HCT116 (cell line): ENCODE data around the gene ARFRP1. TPM values are rescaled to one million over a fixed set of nuclear protein-coding genes. Genes with fewer than 3 reads are reported as not detected.

Experiments used
- ATAC-seq: fragments of 200-7000 bp; cut with Tn5 transposase; 2 replicates; pipeline ENCODE4 v1.9.1; 2020; ENCODE audit warnings: mild to moderate bottlenecking, moderate library complexity
- BruUV-seq: library from RNA; stranded (reverse); fragments of 400-500 nt; replicated peaks from 2 replicates; lab custom pipeline; 2021; lab: Mats Ljungman, UMichigan
- CTCF ChIA-PET: fragments of 300-600 bp; sonication (Branson Sonifier 250); formaldehyde crosslinking; loops from one replicate; lab custom pipeline; 2021; ENCODE audit warnings: antibody characterized with exemption; lab: Charles Lee
- POLR2A ChIA-PET: fragments of 300-600, 350-600 bp; sonication (Branson Sonifier 250); formaldehyde crosslinking; loops from one replicate; lab custom pipeline; 2021; ENCODE audit warnings: antibody characterized with exemption; lab: Charles Lee
- RAD21 ChIA-PET, 2 experiments: fragments of 300-600 bp; sonication (Branson Sonifier 250); formaldehyde crosslinking; loops; one replicate each; lab custom pipeline; 2023; ENCODE audit warnings: low total read pairs in 2 of 2; ENCODE audit not compliant: uncharacterized antibody in 2 of 2, unreplicated experiment in 2 of 2, low non-redundant PET in 1 of 2; lab: Charles Lee
- DNase-seq: peaks from one replicate; pipeline ENCODE4 v3.0.0-alpha.2; 2010; ENCODE audit warnings: low read depth, low spot score
- H2AFZ ChIP-seq: fragments of 200-600 bp; shearing (Covaris generic), sonication (generic); 2 replicates; pipeline ENCODE4 v1.6.1; 2017; ENCODE audit warnings: low read depth, mixed run types, mixed read lengths, antibody characterized with exemption, low read length; ENCODE audit not compliant: poor library complexity, severe bottlenecking
- H3K27ac ChIP-seq: 2 replicates; pipeline ENCODE4 v1.5.1; 2012; ENCODE audit warnings: low read depth, low read length
- H3K27me3 ChIP-seq: fragments of 200-600 bp; sonication (generic); 2 replicates; pipeline ENCODE4 v1.6.1; 2016; ENCODE audit warnings: mixed run types, low read length, mixed read lengths; ENCODE audit not compliant: insufficient read depth
- H3K36me3 ChIP-seq, 2 experiments: fragments of 200-500 bp in 1 of 2; fragments of 200-600 bp in 1 of 2; sonication (Bioruptor generic) in 1 of 2; sonication (generic) in 1 of 2; 2 replicates each; pipeline versions ENCODE4 v1.5.1 to v1.6.1; 2014 to 2016; ENCODE audit warnings: low read length in 2 of 2, inconsistent platforms in 1 of 2, mixed read lengths in 1 of 2, mixed run types in 1 of 2; ENCODE audit not compliant: insufficient read depth in 2 of 2, control insufficient read depth in 1 of 2
- H3K4me1 ChIP-seq, 2 experiments: fragments of 200-600 bp in 1 of 2; sonication (generic) in 1 of 2; 2 replicates each; pipeline versions ENCODE4 v1.5.1 to v1.6.1; 2012 to 2017; ENCODE audit warnings: low read length in 2 of 2, inconsistent platforms in 1 of 2, mild to moderate bottlenecking in 1 of 2, mixed read lengths in 1 of 2, mixed run types in 1 of 2, moderate library complexity in 1 of 2; ENCODE audit not compliant: insufficient read depth in 2 of 2, control insufficient read depth in 1 of 2
- H3K4me2 ChIP-seq: fragments of 200-600 bp; sonication (generic); 2 replicates; pipeline ENCODE4 v1.6.1; 2017; ENCODE audit warnings: mixed run types, low read length, mixed read lengths
- H3K4me3 ChIP-seq, 2 experiments: fragments of 200-600 bp in 1 of 2; sonication (generic) in 1 of 2; replicated peaks in 1 of 2; 2 replicates each; pipeline ENCODE4 v1.5.1; 2011 to 2016; ENCODE audit warnings: low read length in 2 of 2, control low read depth in 1 of 2, low read depth in 1 of 2, mild to moderate bottlenecking in 1 of 2, mixed read lengths in 1 of 2, mixed run types in 1 of 2
- H3K79me2 ChIP-seq: fragments of 200-600 bp; sonication (generic); 2 replicates; pipeline ENCODE4 v1.6.1; 2017; ENCODE audit warnings: mild to moderate bottlenecking, mixed run types, low read length, moderate library complexity, mixed read lengths; ENCODE audit not compliant: insufficient read depth
- H3K9ac ChIP-seq: fragments of 200-600 bp; sonication (generic); 2 replicates; pipeline ENCODE4 v1.6.1; 2016; ENCODE audit warnings: low read length, mixed read lengths
- H3K9me2 ChIP-seq: fragments of 200-600 bp; sonication (generic), shearing (Covaris generic); 2 replicates; pipeline ENCODE4 v1.6.1; 2017; ENCODE audit warnings: mixed run types, mild to moderate bottlenecking, moderate library complexity; ENCODE audit not compliant: insufficient read depth
- H3K9me3 ChIP-seq, 2 experiments: fragments of 200-500 bp in 1 of 2; fragments of 200-600 bp in 1 of 2; sonication (Bioruptor generic) in 1 of 2; sonication (generic) in 1 of 2; 2 replicates each; pipeline ENCODE4 v1.6.1; 2014 to 2017; ENCODE audit warnings: low read length in 2 of 2, mixed read lengths in 2 of 2, inconsistent platforms in 1 of 2, low read depth in 1 of 2, mild to moderate bottlenecking in 1 of 2, mixed run types in 1 of 2, moderate library complexity in 1 of 2; ENCODE audit not compliant: control insufficient read depth in 1 of 2, insufficient read depth in 1 of 2
- H4K20me1 ChIP-seq: fragments of 200-600 bp; sonication (generic), shearing (Covaris generic); 2 replicates; pipeline ENCODE4 v1.6.1; 2017; ENCODE audit warnings: mixed run types, mild to moderate bottlenecking, moderate library complexity; ENCODE audit not compliant: insufficient read depth
- CEBPB ChIP-seq: IDR thresholded peaks from 2 replicates; pipeline ENCODE4 v1.6.1; 2012; ENCODE audit warnings: low read depth
- EGR1 ChIP-seq: IDR thresholded peaks from 2 replicates; pipeline ENCODE4 v1.6.1; 2012; ENCODE audit warnings: low read depth
- ELF1 ChIP-seq: IDR thresholded peaks from 2 replicates; pipeline ENCODE4 v1.6.1; 2012; ENCODE audit warnings: low read depth, borderline replicate concordance
- EZH2 ChIP-seq: fragments of 200-600 bp; sonication (generic); IDR thresholded peaks from 2 replicates; pipeline ENCODE4 v1.6.1; 2017; ENCODE audit warnings: antibody characterized with exemption, mixed run types
- FOSL1 ChIP-seq: IDR thresholded peaks from 2 replicates; pipeline ENCODE4 v1.6.1; 2012; ENCODE audit warnings: low read depth
- POLR2AphosphoS5 ChIP-seq: IDR thresholded peaks from 2 replicates; pipeline ENCODE4 v1.6.1; 2011; ENCODE audit warnings: mild to moderate bottlenecking, low read depth, low read length, moderate library complexity
- RAD21 ChIP-seq: IDR thresholded peaks from 2 replicates; pipeline ENCODE4 v1.6.1; 2012; ENCODE audit warnings: low read depth, mild to moderate bottlenecking
- SIN3A ChIP-seq: IDR thresholded peaks from 2 replicates; pipeline ENCODE4 v1.6.1; 2012; ENCODE audit warnings: low read depth
- SP1 ChIP-seq: IDR thresholded peaks from 2 replicates; pipeline ENCODE4 v1.6.1; 2012; ENCODE audit warnings: low read depth
- TCF7L2 ChIP-seq: IDR thresholded peaks from 2 replicates; pipeline ENCODE4 v1.7.0; 2011; ENCODE audit warnings: borderline replicate concordance, inconsistent platforms; ENCODE audit not compliant: insufficient read depth, insufficient read length; ENCODE audit errors: extremely low read depth
- intact Hi-C: fragments of 100-400 bp; cut with micrococcal nuclease; formaldehyde crosslinking; loops from 2 replicates; pipeline ENCODE4 v1.10.0; 2022
- total RNA-seq: library from RNA; stranded (reverse); gene quantifications from one replicate; pipeline ENCODE4 v1.2.1, GENCODE V29; 2021; ENCODE audit not compliant: unreplicated experiment
- TF ChIP-seq, protein P1 (sequence below), 3 experiments: fragments of 200-600 bp in 1 of 3; sonication (generic) in 1 of 3; IDR thresholded peaks in 2 of 3; conservative IDR thresholded peaks in 1 of 3; 2 replicates each; pipeline ENCODE4 v1.5.1; 2012 to 2017; ENCODE audit warnings: low read depth in 2 of 3, low read length in 2 of 3, antibody characterized with exemption in 1 of 3, borderline replicate concordance in 1 of 3, control low read depth in 1 of 3, mild to moderate bottlenecking in 1 of 3, mixed read lengths in 1 of 3, mixed run types in 1 of 3, moderate library complexity in 1 of 3; ENCODE audit not compliant: insufficient read depth in 1 of 3
- TF ChIP-seq, protein P2 (sequence below): IDR thresholded peaks from 2 replicates; pipeline ENCODE4 v1.6.1; 2012
- TF ChIP-seq, protein P3 (sequence below): IDR thresholded peaks from 2 replicates; pipeline ENCODE4 v1.6.1; 2012; ENCODE audit warnings: low read depth

Gene ARFRP1
- total RNA-seq, 1 experiment from 2014 or later: 53.7 TPM

DNA sequence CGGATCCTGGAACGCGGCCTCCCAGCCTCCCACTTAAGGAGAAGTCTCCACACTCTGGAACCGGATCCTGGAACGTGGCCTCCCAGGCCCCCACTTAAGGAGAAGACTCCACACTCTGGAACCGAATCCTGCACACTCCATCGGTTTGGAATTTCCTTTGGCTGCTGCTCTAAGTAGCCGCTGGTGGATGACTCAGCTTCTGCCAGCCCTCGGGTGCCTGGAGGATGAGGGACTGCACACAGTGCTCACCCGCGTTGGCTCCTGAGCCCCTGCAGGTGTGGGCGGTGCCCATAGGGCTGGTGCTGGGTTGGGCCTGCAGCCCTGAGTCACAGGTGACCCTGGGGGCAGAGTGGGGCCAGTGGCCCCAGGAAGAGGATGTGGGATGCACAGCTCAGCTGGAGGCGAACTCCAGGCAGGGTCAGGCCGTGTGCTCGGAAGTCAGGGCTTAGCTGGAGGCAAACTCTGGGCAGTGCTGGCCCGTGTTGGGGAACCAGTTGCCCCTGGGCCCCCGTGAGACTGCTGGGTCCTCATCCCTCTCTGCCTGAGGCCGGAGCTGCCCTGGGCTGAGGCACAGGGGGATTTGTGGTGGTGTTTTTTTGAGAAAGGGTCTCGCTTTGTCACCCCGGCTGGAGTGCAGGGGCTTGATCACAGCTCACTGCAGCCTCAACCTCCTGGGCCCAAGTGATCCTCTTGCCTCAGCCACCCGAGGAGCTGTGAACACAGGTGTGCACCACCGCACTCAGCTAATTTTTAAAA is 25.2 kb downstream of the ARFRP1 start (continued):
- TF ChIP-seq TCF7L2: peak; percentile 89
- no peak for TF ChIP-seq SP1
- no peak for TF ChIP-seq EZH2
- no peak for TF ChIP-seq SIN3A
- no peak for TF ChIP-seq CEBPB
- TF ChIP-seq EGR1: no peak

DNA sequence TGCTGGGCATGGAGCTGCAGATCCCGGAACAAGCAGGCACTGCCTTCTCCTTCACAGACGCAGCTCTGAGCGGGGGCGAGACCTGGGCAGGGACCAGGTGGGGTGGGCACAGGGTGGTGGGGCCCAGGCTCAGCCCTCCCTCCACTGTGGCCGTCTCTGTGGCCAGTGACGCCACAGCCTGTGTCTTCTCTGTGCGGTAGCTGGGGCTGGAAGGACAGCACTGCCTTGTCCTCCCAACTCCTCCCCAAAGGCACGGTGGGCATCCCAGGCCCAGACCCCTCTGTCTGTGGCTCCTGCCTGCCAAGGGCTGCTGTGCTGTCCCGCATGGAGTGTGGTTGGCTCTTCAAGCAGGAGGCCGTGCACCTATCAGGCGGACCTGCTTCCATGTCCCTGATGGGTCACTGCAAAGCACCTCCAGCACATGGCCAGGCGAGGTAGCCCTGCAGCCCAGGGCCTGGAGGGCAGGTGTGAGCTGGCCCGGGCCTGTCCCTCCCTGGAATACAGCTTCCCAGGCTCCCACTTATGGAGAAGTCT is 26.1 kb downstream of the ARFRP1 start:
- ChIA-PET RAD21 (interaction anchor here (0.9 to 1.8 kb wide), 3 partner anchors 17 to 40 kb away, joined by 3 to 14 read pairs (median 5); no protein-coding TSS in a partner anchor), POLR2A (interaction anchor here (0.6 to 2.4 kb wide), 11 partner anchors 10 to 108 kb away, joined by 3 to 28 read pairs (median 7); partner anchors contain the start of genes ARFRP1, HELZ2, RTEL1 and STMN3), CTCF (no interaction called here)
- intact Hi-C loops: loop anchor here (1.0 to 5.0 kb wide), 5 partner anchors 15 to 144 kb away; partner anchors contain the start of genes GMEB2, PTK6, RTEL1 and STMN3
- ATAC-seq (peak; percentile 11), DNase-seq (no peak)
- no TSS peak for BruUV-seq
- Histone ChIP-seq H3K9ac (peak overlapping the region; percentile 69), H3K9me3 (no peaks in the 10 kb centered on the region), H2AFZ (no peak overlapping the region), H3K36me3 (peaks cover 2 to 10% of the 10 kb centered on the region in 2 experiments; a peak in 2 of 4 replicates), H3K79me2 (peaks cover 30% of the 10 kb centered on the region), H3K4me1 (peaks cover 50 to 62% of the 10 kb centered on the region in 2 experiments), H4K20me1 (no peaks in the 10 kb centered on the region), H3K27ac (peak overlapping the region; percentile 100), H3K27me3 (no peaks in the 10 kb centered on the region), H3K4me3 (peak overlapping the region; percentile 24 to 51), H3K9me2 (no peaks in the 10 kb centered on the region), H3K4me2 (peak overlapping the region; percentile 83)
- TF ChIP-seq, protein P1, sequence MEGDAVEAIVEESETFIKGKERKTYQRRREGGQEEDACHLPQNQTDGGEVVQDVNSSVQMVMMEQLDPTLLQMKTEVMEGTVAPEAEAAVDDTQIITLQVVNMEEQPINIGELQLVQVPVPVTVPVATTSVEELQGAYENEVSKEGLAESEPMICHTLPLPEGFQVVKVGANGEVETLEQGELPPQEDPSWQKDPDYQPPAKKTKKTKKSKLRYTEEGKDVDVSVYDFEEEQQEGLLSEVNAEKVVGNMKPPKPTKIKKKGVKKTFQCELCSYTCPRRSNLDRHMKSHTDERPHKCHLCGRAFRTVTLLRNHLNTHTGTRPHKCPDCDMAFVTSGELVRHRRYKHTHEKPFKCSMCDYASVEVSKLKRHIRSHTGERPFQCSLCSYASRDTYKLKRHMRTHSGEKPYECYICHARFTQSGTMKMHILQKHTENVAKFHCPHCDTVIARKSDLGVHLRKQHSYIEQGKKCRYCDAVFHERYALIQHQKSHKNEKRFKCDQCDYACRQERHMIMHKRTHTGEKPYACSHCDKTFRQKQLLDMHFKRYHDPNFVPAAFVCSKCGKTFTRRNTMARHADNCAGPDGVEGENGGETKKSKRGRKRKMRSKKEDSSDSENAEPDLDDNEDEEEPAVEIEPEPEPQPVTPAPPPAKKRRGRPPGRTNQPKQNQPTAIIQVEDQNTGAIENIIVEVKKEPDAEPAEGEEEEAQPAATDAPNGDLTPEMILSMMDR (IDR thresholded peaks at IDR 0.05 in 2 of 3, conservative IDR thresholded peaks at IDR 0.05 in 1 of 3; ENCODE audit: borderline replicate concordance in 1 of 3, insufficient read depth in 1 of 3, low read depth in 2 of 3, low read length in 2 of 3): no peak
- no peak for TF ChIP-seq SIN3A
- TF ChIP-seq FOSL1: no peak
- TF ChIP-seq, protein P2, sequence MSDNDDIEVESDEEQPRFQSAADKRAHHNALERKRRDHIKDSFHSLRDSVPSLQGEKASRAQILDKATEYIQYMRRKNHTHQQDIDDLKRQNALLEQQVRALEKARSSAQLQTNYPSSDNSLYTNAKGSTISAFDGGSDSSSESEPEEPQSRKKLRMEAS: no peak
- TF ChIP-seq EZH2: no peak
- TF ChIP-seq POLR2AphosphoS5: no peak; the same call in 1 of the 2 replicates
- TF ChIP-seq ELF1: no peak
- TF ChIP-seq, protein P3, sequence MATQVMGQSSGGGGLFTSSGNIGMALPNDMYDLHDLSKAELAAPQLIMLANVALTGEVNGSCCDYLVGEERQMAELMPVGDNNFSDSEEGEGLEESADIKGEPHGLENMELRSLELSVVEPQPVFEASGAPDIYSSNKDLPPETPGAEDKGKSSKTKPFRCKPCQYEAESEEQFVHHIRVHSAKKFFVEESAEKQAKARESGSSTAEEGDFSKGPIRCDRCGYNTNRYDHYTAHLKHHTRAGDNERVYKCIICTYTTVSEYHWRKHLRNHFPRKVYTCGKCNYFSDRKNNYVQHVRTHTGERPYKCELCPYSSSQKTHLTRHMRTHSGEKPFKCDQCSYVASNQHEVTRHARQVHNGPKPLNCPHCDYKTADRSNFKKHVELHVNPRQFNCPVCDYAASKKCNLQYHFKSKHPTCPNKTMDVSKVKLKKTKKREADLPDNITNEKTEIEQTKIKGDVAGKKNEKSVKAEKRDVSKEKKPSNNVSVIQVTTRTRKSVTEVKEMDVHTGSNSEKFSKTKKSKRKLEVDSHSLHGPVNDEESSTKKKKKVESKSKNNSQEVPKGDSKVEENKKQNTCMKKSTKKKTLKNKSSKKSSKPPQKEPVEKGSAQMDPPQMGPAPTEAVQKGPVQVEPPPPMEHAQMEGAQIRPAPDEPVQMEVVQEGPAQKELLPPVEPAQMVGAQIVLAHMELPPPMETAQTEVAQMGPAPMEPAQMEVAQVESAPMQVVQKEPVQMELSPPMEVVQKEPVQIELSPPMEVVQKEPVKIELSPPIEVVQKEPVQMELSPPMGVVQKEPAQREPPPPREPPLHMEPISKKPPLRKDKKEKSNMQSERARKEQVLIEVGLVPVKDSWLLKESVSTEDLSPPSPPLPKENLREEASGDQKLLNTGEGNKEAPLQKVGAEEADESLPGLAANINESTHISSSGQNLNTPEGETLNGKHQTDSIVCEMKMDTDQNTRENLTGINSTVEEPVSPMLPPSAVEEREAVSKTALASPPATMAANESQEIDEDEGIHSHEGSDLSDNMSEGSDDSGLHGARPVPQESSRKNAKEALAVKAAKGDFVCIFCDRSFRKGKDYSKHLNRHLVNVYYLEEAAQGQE: no peak
- no peak for TF ChIP-seq SP1
- no peak for TF ChIP-seq EGR1
- TF ChIP-seq RAD21: no peak
